ENCODE results near the gene EAPP. TPM values are rescaled to one million over a fixed set of nuclear protein-coding genes. Genes with fewer than 3 reads are reported as not detected.
A peak's percentile ranks its signal among the peaks of the same experiment; 100 is the strongest.
"Not testable (repeated sequence)": the region's sequence is repeated elsewhere in the genome, so short reads cannot be mapped to it uniquely, and the experiment has no call there.

EAPP gene
- total RNA-seq, 1 donor from 2014 or later = 10.1 TPM

DNA sequence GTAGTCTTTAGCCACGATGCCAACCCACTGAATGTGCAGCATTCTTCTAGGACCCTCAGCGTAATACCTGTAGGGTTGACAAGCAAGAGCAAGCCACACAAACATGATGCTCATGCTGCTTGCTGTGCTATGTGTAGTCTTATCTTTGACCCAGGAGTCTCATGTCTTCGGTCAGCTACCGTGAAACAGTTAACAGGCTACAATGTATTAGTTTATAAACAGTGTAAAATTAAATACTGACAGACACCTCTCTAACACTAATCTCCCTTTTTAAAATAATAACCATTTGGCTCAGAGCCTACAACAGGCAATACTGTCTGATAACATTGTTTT is 1.9 kb downstream of the EAPP start:
- TF ChIP-seq, protein P1, sequence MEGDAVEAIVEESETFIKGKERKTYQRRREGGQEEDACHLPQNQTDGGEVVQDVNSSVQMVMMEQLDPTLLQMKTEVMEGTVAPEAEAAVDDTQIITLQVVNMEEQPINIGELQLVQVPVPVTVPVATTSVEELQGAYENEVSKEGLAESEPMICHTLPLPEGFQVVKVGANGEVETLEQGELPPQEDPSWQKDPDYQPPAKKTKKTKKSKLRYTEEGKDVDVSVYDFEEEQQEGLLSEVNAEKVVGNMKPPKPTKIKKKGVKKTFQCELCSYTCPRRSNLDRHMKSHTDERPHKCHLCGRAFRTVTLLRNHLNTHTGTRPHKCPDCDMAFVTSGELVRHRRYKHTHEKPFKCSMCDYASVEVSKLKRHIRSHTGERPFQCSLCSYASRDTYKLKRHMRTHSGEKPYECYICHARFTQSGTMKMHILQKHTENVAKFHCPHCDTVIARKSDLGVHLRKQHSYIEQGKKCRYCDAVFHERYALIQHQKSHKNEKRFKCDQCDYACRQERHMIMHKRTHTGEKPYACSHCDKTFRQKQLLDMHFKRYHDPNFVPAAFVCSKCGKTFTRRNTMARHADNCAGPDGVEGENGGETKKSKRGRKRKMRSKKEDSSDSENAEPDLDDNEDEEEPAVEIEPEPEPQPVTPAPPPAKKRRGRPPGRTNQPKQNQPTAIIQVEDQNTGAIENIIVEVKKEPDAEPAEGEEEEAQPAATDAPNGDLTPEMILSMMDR (IDR thresholded peaks at IDR 0.05) = no peak
- Histone ChIP-seq H3K36me3 (peaks cover 17 to 33% of the 10 kb centered on the region in 2 donors), H3K27ac (peak overlapping the region in 1 of 2 donors; percentile 92), H3K4me3 (peak overlapping the region in 1 of 2 donors; percentile 75), H3K27me3 (no peaks in the 10 kb centered on the region), H3K4me1 (peaks cover 2 to 3% of the 10 kb centered on the region in 2 donors), H3K9me3 (no peaks in the 10 kb centered on the region)
- DNase-seq (ENCODE audit: low spot score in 2 of 2) = no peak
- intact Hi-C loops (cut with DNase I) = loop anchor here (5.0 to 10.0 kb wide), 6 partner anchors 75 to 867 kb away; partner anchors contain the start of genes CFL2, NFKBIA, SNX6 and SPTSSA

DNA sequence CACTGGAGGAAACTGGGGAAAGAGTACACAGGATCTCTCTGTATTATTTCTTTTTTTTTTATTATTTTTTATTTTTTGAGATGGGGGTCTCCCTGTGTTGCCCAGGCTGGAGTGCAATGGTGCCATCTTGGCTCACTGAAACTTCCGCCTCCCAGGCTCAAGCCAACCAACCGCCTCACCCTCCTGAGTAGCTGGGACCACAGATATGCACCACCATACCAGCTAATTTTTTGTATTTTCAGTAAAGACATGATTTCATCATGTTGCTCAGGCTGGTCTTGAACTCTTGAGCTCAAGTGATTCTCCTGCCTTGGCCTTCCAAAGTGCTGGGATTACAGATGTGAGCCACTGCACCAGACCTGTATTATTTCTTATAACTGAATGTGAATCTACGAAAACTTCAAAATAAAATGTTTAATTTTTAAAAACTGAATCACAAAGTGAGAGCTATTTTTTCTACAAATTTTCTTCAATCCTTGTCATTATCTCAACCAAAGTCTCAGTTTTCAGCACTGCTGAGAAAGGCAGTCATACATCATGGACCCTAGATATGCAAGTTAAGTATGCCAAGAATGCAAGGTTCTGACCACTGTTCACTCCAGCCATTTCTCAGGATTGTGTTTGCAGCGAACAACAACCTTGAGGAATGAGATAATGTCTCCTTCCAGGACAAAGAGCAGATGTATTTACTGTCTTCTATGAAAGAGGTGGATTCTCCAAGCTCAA is 2.4 kb downstream of the EAPP start:
- intact Hi-C loops (cut with DNase I) = loop anchor here (5.0 to 10.0 kb wide), 6 partner anchors 75 to 868 kb away; partner anchors contain the start of genes CFL2, NFKBIA, SNX6 and SPTSSA
- Histone ChIP-seq H3K4me1 (peaks cover 2 to 3% of the 10 kb centered on the region in 2 donors), H3K27ac (no peak overlapping the region), H3K4me3 (peak overlapping the region in 1 of 2 donors; percentile 75), H3K27me3 (no peaks in the 10 kb centered on the region), H3K9me3 (no peaks in the 10 kb centered on the region), H3K36me3 (peaks cover 23 to 39% of the 10 kb centered on the region in 2 donors)
- no peak for DNase-seq (ENCODE audit: low spot score in 2 of 2)
- TF ChIP-seq, protein P1 (IDR thresholded peaks at IDR 0.05) = no peak

DNA sequence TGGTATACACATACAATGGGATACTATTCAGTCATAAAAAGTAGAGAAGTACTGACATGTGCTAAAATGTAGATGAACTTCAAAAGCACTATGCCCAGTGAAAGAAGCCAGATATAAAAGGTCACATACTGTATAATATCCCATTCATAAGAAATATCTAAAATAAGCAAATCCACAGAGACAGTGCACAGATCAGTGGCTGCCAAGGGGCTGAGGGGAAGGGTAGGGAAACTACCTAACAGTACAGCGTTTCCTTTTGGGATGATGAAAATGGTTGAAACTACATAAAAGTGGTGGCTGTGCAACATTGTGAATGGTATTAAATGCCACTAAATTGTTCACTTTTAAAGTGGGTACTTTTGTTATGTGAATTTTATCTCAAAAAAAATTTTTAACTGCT is 11.9 kb downstream of the EAPP start:
- Histone ChIP-seq H3K4me1 (no peaks in the 10 kb centered on the region), H3K27me3 (no peaks in the 10 kb centered on the region), H3K9me3 (no peaks in the 10 kb centered on the region), H3K36me3 (peaks cover 82 to 96% of the 10 kb centered on the region in 2 donors), H3K4me3 (no peak overlapping the region), H3K27ac (no peak overlapping the region)
- TF ChIP-seq, protein P1 (IDR thresholded peaks at IDR 0.05) = no peak
- intact Hi-C loops (cut with DNase I) = no loop called here
- no peak for DNase-seq (ENCODE audit: low spot score in 2 of 2)

DNA sequence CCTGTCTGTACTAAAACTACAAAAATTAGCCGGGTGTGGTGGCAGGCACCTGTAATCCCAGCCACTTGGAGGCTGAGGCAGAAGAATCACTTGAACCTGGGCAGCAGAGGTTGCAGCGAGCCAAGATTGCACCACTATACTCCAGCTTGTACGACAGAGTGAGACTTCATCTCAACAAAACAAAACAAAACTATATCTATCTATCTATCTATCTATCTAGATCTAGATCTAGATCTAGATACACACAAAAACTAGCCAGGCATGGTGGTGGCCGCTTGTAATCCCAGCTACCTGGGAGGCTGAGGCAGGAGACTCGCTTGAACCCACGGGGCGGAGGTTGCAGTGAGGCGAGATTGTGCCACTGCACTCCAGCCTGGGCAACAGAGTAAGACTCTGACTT is 15.3 kb downstream of the EAPP start:
- H3K36me3 ChIP-seq = peaks cover 97 to 100% of the 10 kb centered on the region in 2 donors
- H3K9me3 ChIP-seq; DNase-seq (ENCODE audit: low spot score in 2 of 2); H3K4me1 ChIP-seq; H3K4me3 ChIP-seq; H3K27me3 ChIP-seq; H3K27ac ChIP-seq; intact Hi-C loops (cut with DNase I): not testable (repeated sequence)

DNA sequence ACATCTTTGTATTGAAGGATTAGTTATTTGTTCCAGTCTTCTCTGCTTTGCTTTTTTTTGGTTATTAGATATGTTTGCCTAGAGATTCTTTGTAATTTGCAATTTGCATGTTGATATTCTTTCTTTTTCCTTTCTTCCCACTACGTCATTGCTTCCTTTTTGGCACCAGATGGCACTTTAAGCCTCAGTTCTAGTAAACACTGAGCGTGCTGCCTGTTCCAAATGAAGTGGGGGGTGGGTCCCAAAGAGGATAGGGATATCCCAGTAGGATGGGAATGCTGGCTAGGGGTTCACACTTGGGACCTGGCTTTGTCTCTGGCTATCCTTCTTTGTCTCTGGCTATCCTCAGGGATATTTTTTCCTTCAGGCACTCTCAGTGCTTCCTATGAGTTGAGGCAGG is 17.0 kb downstream of the EAPP start:
- TF ChIP-seq, protein P1 (IDR thresholded peaks at IDR 0.05) = no peak
- Histone ChIP-seq H3K27me3 (no peaks in the 10 kb centered on the region), H3K36me3 (peaks cover 98 to 100% of the 10 kb centered on the region in 2 donors), H3K27ac (no peak overlapping the region), H3K9me3 (no peaks in the 10 kb centered on the region), H3K4me3 (no peak overlapping the region), H3K4me1 (no peaks in the 10 kb centered on the region)
- intact Hi-C loops (cut with DNase I) = no loop called here
- no peak for DNase-seq (ENCODE audit: low spot score in 2 of 2)

DNA sequence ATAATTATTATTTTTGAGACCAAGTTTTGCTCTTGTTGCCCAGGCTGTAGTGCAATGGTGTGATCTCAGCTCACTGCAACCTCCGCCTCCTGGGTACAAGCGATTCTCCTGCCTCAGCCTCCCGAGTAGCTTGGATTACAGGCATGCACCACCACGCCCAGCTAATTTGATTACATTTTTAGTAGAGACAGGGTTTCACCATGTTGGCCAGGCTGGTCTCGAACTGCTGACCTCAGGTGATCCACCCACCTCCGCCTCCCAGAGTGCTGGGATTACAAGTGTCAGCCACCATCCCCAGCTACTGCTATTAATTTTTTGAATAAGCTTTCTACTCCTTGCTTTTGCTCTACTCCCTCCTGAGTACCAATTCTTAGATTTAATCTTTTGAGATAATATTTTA is 18.4 kb downstream of the EAPP start:
- H3K4me3 ChIP-seq; H3K9me3 ChIP-seq; H3K27ac ChIP-seq; H3K27me3 ChIP-seq; intact Hi-C loops (cut with DNase I); DNase-seq (ENCODE audit: low spot score in 2 of 2); H3K4me1 ChIP-seq: not testable (repeated sequence)
- H3K36me3 ChIP-seq = peaks cover 86 to 94% of the 10 kb centered on the region in 2 donors

DNA sequence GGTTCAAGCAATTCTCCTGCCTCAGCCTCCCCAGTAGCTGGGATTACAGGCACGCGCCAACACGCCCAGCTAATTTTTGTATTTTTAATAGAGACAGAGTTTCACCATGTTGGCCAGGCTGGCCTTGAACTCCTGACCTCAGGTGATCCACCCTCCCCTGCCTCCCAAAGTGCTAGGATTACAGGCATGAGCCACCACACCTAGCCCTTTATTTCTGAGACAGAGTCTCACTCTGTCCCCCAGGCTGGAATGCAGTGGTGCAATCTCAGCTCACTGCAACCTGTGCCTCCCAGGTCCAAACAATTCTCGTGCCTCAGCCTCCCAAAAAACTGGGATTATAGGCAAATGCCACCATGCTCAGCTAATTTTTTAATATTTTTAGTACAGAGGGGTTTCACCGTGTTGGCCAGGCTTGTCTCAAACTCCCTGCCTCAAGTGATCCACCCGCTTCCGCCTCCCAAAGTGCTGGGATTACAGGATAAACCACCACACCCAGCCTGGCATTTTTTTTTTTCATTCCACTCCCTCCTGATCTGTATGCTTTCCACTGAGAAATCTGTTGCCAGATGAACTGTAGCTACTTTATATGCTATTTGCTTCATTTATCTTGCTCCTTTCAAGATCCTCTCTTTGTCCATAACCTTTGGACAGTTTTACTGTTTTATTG is 19.1 kb downstream of the EAPP start:
- H3K27ac ChIP-seq; H3K27me3 ChIP-seq; H3K4me3 ChIP-seq; H3K9me3 ChIP-seq; DNase-seq (ENCODE audit: low spot score in 2 of 2); intact Hi-C loops (cut with DNase I); H3K4me1 ChIP-seq: not testable (repeated sequence)
- H3K36me3 ChIP-seq = peaks cover 79 to 93% of the 10 kb centered on the region in 2 donors
